WTC11 (cell line): ENCODE measurements around the gene GALNT13.

Experiments used
- ATF2 ChIP-seq: sonication (generic); formaldehyde crosslinking; IDR thresholded peaks from 2 replicates; pipeline ENCODE4 v1.8.1; 2022; ENCODE audit warnings: low read depth, missing genetic modification reagents, borderline replicate concordance
- JUN ChIP-seq: sonication (generic); formaldehyde crosslinking; IDR thresholded peaks from 2 replicates; pipeline ENCODE4 v1.8.0; 2023; ENCODE audit warnings: mild to moderate bottlenecking, missing genetic modification reagents
- NFE2L1 ChIP-seq: sonication (generic); formaldehyde crosslinking; IDR thresholded peaks from 2 replicates; pipeline ENCODE4 v1.8.1; 2023; ENCODE audit warnings: missing genetic modification reagents

- no peak for TF ChIP-seq JUN (CRISPR knock-in tag)
- TF ChIP-seq NFE2L1 (CRISPR knock-in tag): no peak
- no peak for TF ChIP-seq ATF2 (CRISPR knock-in tag)
These were observed 43.4 kb upstream of the GALNT13 start for GRCh38 chr2:153828335-153828734.
